ENCODE measurements around the gene THOC1. TPM values are rescaled to one million over a fixed set of nuclear protein-coding genes. Genes with fewer than 3 reads are reported as not detected.

Gene THOC1
- total and polyA plus RNA-seq, 5 donors = 12.8 to 19.2 (median 15.7) TPM

DNA sequence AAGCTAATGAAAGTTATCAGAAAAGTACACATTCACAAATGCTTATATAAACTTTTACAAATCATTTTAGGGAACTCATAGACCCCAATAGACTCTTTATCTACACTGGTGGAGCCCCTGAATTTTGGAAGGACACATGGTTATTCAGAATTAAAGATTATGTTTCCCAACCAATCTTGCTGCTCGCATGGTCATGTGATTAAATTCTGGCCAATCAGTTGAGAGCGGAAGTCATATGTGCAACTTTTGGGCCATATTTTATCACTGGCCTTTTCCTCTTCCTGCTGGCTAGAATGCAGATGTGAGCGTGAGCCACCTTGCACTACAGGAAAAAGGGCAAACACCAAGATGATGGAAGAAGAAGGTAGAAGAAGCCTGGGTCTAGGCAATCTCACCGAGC is 19.8 kb downstream of the THOC1 start:
- intact Hi-C loops (cut with DNase I) = no loop called here
- no peak overlapping the region for H3K27ac ChIP-seq (ENCODE audit: low read length)
- 94% methylated on average over 4 of the region's 4 CpGs for WGBS
- H3K9me3 ChIP-seq (ENCODE audit: control insufficient read depth, low read length) = no peaks in the 10 kb centered on the region
- H3K4me1 ChIP-seq (ENCODE audit: control insufficient read depth, insufficient read depth, low read length) = no peaks in the 10 kb centered on the region
- H3K4me3 ChIP-seq (ENCODE audit: low read length) = no peak overlapping the region
- DNase-seq (no peak), ATAC-seq (no peak)
- H3K27me3 ChIP-seq (ENCODE audit: control insufficient read depth, insufficient read depth) = no peaks in the 10 kb centered on the region

- WGBS = 90% methylated on average over 2 of the region's 2 CpGs
- Histone ChIP-seq H3K4me1 (ENCODE audit: control insufficient read depth, insufficient read depth, low read length) (no peaks in the 10 kb centered on the region), H3K27ac (ENCODE audit: low read length) (no peak overlapping the region), H3K27me3 (ENCODE audit: control insufficient read depth, insufficient read depth) (no peaks in the 10 kb centered on the region), H3K9me3 (ENCODE audit: control insufficient read depth, low read length) (no peaks in the 10 kb centered on the region), H3K4me3 (ENCODE audit: low read length) (no peak overlapping the region)
- intact Hi-C loops (cut with DNase I) = no loop called here
- DNase-seq (no peak), ATAC-seq (no peak)
These were observed 22.5 kb downstream of the THOC1 start for GRCh38 chr18:245282-245847.

DNA sequence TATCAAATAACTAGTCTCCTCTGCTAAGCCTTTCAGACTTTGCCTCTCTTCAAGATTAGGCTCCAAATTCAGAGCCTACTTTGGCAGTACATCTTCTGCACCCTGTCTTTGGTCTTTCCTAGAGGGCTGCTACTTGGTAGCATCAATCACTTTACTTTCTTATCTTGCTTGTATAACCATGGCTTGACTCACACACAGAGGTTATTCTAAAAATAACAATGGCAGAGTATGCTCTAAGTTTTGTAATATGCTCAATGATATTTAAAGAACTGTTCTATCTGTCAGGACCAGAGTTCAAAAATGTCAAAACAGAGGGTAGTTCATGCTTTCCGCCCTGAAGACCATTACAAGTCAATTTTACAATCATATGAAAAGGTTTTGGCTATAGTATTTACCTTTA is 27.7 kb downstream of the THOC1 start:
- no peaks in the 10 kb centered on the region for H3K27me3 ChIP-seq (ENCODE audit: control insufficient read depth, insufficient read depth)
- peaks cover 3% of the 10 kb centered on the region for H3K4me1 ChIP-seq (ENCODE audit: control insufficient read depth, insufficient read depth, low read length)
- ATAC-seq = peak; percentile 81 to 86
- 72% methylated on average over 1 of the region's 1 CpG for WGBS
- intact Hi-C loops (cut with DNase I) = no loop called here
- H3K4me3 ChIP-seq (ENCODE audit: low read length) = no peak overlapping the region
- H3K9me3 ChIP-seq (ENCODE audit: control insufficient read depth, low read length) = no peaks in the 10 kb centered on the region
- DNase-seq = no peak
- H3K27ac ChIP-seq (ENCODE audit: low read length) = peak overlapping the region; percentile 77

DNA sequence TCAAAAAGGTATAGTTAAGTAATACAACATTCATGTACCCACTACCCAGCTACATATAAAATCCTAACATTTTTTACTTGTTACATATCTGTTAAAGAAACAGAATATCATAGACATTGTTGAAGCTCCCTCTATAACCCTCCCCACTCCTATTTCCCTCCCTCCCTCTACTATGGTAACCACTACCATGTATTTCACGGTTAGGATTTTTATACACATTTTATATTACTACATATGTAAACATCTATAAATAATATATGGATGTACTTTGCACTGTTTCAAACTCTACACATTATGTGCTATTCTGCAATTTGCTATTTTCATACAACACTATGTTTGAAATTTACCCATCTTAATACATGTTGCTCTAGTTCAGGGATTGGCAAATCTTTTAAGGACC is 36.3 kb downstream of the THOC1 start:
- H3K27ac ChIP-seq (ENCODE audit: low read length) = no peak overlapping the region
- ATAC-seq (no peak), DNase-seq (no peak)
- H3K4me1 ChIP-seq (ENCODE audit: control insufficient read depth, insufficient read depth, low read length) = no peaks in the 10 kb centered on the region
- H3K4me3 ChIP-seq (ENCODE audit: low read length) = no peak overlapping the region
- no peaks in the 10 kb centered on the region for H3K27me3 ChIP-seq (ENCODE audit: control insufficient read depth, insufficient read depth)
- intact Hi-C loops (cut with DNase I) = no loop called here
- H3K9me3 ChIP-seq (ENCODE audit: control insufficient read depth, low read length) = no peaks in the 10 kb centered on the region
- 96% methylated on average over 1 of the region's 1 CpG for WGBS

DNA sequence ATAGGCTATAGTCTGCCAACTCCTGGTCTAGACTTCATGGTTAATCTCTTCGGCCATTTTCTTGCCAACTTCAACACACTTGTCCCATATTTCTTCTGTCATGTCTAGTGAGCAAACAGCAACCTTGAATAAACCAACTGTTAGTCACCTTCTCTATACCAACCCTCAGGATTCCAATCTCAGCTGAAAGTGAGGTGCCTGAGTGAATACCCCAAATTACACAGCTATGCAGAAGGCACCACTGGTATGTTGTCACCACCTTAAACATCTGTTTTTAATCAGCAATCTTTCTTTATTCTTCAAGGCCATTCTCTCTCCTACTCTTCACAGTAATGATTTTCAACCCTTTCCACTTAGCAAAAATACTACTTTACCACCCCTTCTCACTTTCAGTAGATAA is 39.3 kb downstream of the THOC1 start:
- intact Hi-C loops (cut with DNase I) = no loop called here
- no peaks in the 10 kb centered on the region for H3K4me1 ChIP-seq (ENCODE audit: control insufficient read depth, insufficient read depth, low read length)
- H3K27ac ChIP-seq (ENCODE audit: low read length) = no peak overlapping the region
- H3K27me3 ChIP-seq (ENCODE audit: control insufficient read depth, insufficient read depth) = no peaks in the 10 kb centered on the region
- no peaks in the 10 kb centered on the region for H3K9me3 ChIP-seq (ENCODE audit: control insufficient read depth, low read length)
- WGBS = 97% methylated on average over 1 of the region's 1 CpG
- ATAC-seq = no peak
- H3K4me3 ChIP-seq (ENCODE audit: low read length) = no peak overlapping the region
- DNase-seq = no peak

DNA sequence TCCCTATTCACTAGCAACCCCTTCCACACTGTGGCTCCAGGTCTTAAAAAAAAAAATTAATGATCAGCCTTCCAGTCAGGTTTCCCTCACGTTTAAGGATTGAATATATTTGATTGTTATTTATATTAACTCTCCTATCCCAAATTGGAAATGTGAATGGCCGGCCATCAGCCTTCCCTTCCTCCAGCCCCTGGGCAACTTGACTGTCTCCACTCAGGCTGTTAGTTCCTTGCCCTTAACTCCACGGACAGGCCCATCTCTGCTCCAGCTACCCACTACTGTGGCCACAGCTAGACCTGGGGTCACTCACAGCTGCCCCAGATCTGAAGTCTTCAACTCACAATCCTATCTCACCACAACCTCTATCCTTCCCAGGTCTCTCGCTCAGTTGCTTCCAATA is 39.9 kb downstream of the THOC1 start:
- ATAC-seq (no peak), DNase-seq (no peak)
- 93% methylated on average over 4 of the region's 4 CpGs for WGBS
- intact Hi-C loops (cut with DNase I) = no loop called here
- Histone ChIP-seq H3K27ac (ENCODE audit: low read length) (no peak overlapping the region), H3K27me3 (ENCODE audit: control insufficient read depth, insufficient read depth) (no peaks in the 10 kb centered on the region), H3K9me3 (ENCODE audit: control insufficient read depth, low read length) (no peaks in the 10 kb centered on the region), H3K4me1 (ENCODE audit: control insufficient read depth, insufficient read depth, low read length) (no peaks in the 10 kb centered on the region), H3K4me3 (ENCODE audit: low read length) (no peak overlapping the region)

DNA sequence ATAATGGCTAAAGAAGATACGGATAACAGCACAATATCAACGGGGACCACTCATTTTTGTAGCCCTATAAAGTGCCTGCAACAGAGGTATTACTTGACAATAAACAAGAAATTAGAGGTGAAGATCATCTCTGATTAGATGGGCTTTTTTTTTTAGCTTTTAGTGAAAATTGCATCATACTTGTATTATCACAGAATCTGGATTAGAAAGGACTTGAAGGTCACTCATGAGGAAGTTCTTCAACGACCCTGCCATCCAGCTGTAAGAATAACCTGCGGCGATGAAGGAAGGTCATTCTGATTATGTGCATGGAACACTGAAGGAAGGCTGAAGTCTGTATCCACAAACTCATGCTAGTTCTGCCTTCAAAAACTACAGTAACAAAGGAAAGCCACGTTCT is 40.5 kb downstream of the THOC1 start:
- Histone ChIP-seq H3K27ac (ENCODE audit: low read length) (no peak overlapping the region), H3K4me1 (ENCODE audit: control insufficient read depth, insufficient read depth, low read length) (no peaks in the 10 kb centered on the region), H3K27me3 (ENCODE audit: control insufficient read depth, insufficient read depth) (no peaks in the 10 kb centered on the region), H3K4me3 (ENCODE audit: low read length) (no peak overlapping the region), H3K9me3 (ENCODE audit: control insufficient read depth, low read length) (no peaks in the 10 kb centered on the region)
- ATAC-seq (no peak), DNase-seq (no peak)
- WGBS = 89% methylated on average over 6 of the region's 6 CpGs
- intact Hi-C loops (cut with DNase I) = no loop called here

DNA sequence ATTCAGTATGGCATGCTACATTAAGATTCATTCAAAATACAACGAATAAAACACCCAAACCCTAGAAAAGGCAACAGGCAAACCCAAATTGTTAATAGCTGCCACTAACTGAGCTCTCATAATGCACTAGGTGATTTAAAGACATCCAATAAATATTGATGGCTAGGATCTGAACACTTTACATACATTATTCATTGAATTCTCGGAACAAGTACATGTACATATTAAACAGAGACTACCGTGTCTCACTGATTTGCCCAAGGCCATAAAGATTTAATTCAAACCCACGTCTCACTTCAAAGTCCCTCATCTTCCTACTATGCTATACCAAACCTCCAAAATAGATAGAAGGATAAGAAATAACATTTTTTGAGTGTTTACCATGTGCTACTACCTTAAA is 42.1 kb downstream of the THOC1 start:
- intact Hi-C loops (cut with DNase I) = no loop called here
- ATAC-seq (no peak), DNase-seq (no peak)
- H3K4me1 ChIP-seq (ENCODE audit: control insufficient read depth, insufficient read depth, low read length) = no peaks in the 10 kb centered on the region
- no peak overlapping the region for H3K4me3 ChIP-seq (ENCODE audit: low read length)
- H3K27me3 ChIP-seq (ENCODE audit: control insufficient read depth, insufficient read depth) = no peaks in the 10 kb centered on the region
- H3K27ac ChIP-seq (ENCODE audit: low read length) = no peak overlapping the region
- WGBS = 96% methylated on average over 4 of the region's 4 CpGs
- no peaks in the 10 kb centered on the region for H3K9me3 ChIP-seq (ENCODE audit: control insufficient read depth, low read length)

GRCh38 chr18:220708-221107 is 47.1 kb downstream of the THOC1 start:
- no peaks in the 10 kb centered on the region for H3K4me1 ChIP-seq (ENCODE audit: control insufficient read depth, insufficient read depth, low read length)
- no peak overlapping the region for H3K4me3 ChIP-seq (ENCODE audit: low read length)
- no peaks in the 10 kb centered on the region for H3K9me3 ChIP-seq (ENCODE audit: control insufficient read depth, low read length)
- DNase-seq = no peak
- intact Hi-C loops (cut with DNase I) = no loop called here
- ATAC-seq = no peak
- no peaks in the 10 kb centered on the region for H3K27me3 ChIP-seq (ENCODE audit: control insufficient read depth, insufficient read depth)
- no peak overlapping the region for H3K27ac ChIP-seq (ENCODE audit: low read length)

GRCh38 chr18:217532-218336 is 50.1 kb downstream of the THOC1 start:
- no peaks in the 10 kb centered on the region for H3K9me3 ChIP-seq (ENCODE audit: control insufficient read depth, low read length)
- no peaks in the 10 kb centered on the region for H3K4me1 ChIP-seq (ENCODE audit: control insufficient read depth, insufficient read depth, low read length)
- no peaks in the 10 kb centered on the region for H3K27me3 ChIP-seq (ENCODE audit: control insufficient read depth, insufficient read depth)
- DNase-seq (no peak), ATAC-seq (no peak)
- 92% methylated on average over 5 of the region's 5 CpGs for WGBS
- intact Hi-C loops (cut with DNase I) = no loop called here
- no peak overlapping the region for H3K27ac ChIP-seq (ENCODE audit: low read length)
- no peak overlapping the region for H3K4me3 ChIP-seq (ENCODE audit: low read length)

DNA sequence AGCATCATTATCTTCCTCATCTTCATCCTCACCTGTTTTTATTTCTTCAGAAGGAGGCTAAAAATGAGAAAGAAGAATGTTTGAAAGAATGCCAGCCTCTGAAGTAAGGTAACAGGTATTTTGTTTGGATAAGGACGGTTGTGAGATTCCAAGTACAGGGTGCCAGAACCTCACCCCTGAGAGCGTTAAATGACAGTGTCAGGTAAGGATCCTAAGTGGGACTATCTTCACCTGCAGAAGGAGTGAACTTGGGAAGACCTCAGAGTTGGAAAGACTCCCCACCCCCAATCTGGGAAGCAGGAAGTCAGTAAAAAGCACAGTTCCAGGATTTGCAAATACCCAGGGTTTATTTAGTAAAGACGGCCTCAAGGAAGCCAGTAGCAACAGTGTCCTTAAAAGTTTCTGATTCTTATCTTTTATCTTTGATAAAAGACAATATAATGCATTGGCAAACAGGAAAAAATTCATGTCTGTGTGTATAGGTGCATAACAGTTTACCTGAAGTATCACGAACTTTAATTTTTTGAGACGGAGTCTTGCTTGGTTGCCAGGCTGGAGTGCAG is 52.3 kb downstream of the THOC1 start:
- 86% methylated on average over 5 of the region's 5 CpGs for WGBS
- no peaks in the 10 kb centered on the region for H3K27me3 ChIP-seq (ENCODE audit: control insufficient read depth, insufficient read depth)
- no peak overlapping the region for H3K27ac ChIP-seq (ENCODE audit: low read length)
- no peaks in the 10 kb centered on the region for H3K4me1 ChIP-seq (ENCODE audit: control insufficient read depth, insufficient read depth, low read length)
- H3K9me3 ChIP-seq (ENCODE audit: control insufficient read depth, low read length) = no peaks in the 10 kb centered on the region
- DNase-seq = no peak
- H3K4me3 ChIP-seq (ENCODE audit: low read length) = no peak overlapping the region
- intact Hi-C loops (cut with DNase I) = no loop called here
- ATAC-seq = no peak

All from right cardiac atrium (tissue), 5 donors.